Measurements from ENCODE around the gene EBF4. TPM values are rescaled to one million over a fixed set of nuclear protein-coding genes. Genes with fewer than 3 reads are reported as not detected.

The EBF4 gene
- total and polyA plus RNA-seq, 2 of the 8 experiments (the other 6 are each of a cell fraction or from before 2014, with no cell fraction given) = 1.2 to 2.9 TPM

DNA sequence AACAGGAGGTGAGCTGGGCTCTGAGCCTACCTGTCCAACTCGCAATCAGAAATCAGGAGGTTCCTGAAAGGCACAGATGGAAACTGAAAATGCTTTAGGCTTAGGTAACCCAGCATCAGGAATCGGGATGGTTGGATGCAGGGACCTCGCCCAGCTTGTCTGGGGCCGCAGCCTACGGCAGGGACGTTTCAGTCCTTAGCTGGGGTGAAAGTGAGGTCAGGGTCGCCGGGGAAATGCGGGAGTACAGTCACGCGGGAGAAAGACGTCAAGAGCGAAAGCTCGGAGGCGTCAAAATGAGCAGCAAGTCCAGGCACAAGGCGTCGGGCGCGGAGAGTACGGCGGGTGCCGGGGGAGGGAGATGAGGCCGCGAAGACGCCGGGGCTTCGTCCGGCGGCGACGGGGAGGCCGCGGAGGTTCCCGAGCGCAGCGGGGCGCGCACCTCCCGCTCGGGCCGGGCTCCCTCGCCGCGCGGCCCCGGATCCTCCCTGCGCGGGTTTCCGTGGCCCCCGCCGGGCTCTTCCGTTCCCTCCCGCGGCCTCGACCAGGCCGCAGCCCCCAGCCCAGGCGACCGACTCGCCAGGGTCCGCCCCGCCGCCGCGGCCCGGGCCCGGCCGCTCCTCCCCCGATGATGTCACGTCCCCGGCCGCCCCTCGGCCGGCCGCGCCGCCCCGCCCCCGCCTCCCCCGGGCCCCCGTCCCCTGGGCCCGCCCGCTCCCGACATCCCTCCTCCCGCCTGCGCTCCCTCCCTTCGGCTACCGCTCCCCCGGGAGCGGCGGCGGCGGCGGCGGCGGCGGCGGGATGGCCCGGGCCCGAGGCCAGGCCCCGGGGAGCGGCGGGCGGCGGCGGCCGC is at the start of gene EBF4 (continued):
- TF ChIP-seq, protein P1, sequence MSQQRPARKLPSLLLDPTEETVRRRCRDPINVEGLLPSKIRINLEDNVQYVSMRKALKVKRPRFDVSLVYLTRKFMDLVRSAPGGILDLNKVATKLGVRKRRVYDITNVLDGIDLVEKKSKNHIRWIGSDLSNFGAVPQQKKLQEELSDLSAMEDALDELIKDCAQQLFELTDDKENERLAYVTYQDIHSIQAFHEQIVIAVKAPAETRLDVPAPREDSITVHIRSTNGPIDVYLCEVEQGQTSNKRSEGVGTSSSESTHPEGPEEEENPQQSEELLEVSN (IDR thresholded peaks at IDR 0.05) = peak; percentile 96
- TF ChIP-seq SIRT6 (IDR thresholded peaks at IDR 0.05; ENCODE audit: low read length) (no peak), SRF (IDR thresholded peaks at IDR 0.05; ENCODE audit: low read depth, low read length) (no peak), RNF2 (IDR thresholded peaks at IDR 0.05; ENCODE audit: borderline replicate concordance, low read depth, low read length, missing control alignments, poor library complexity, severe bottlenecking) (peak; percentile 74), TBP (IDR thresholded peaks at IDR 0.05; ENCODE audit: low read depth, low read length) (no peak), SIX5 (IDR thresholded peaks at IDR 0.05; ENCODE audit: low read depth, low read length) (no peak), RXRA (IDR thresholded peaks at IDR 0.05; ENCODE audit: insufficient read depth, low read depth, low read length) (0 out of 2 replicates have a peak, but pooled peaks have one; percentile 43), KDM4A (IDR thresholded peaks at IDR 0.05; ENCODE audit: low read depth, low read length, severe bottlenecking) (peak; percentile 87)
- TF ChIP-seq, protein P2, sequence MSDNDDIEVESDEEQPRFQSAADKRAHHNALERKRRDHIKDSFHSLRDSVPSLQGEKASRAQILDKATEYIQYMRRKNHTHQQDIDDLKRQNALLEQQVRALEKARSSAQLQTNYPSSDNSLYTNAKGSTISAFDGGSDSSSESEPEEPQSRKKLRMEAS (IDR thresholded peaks at IDR 0.05) = peak; percentile 91

Data from H1 (cell line).